ENCODE measurements around the gene DMRT2. TPM values are rescaled to one million over a fixed set of nuclear protein-coding genes. Genes with fewer than 3 reads are reported as not detected.

Gene DMRT2
- total RNA-seq, 1 experiment from 2014 or later, result not detected

- TF ChIP-seq CTCF (conservative IDR thresholded peaks at IDR 0.05), result no peak
- Mint-ChIP-seq H3K9me3 (peaks cover 0 to 12% of the 10 kb centered on the region in 2 experiments; a peak in 1 of 5 replicates), H3K27me3 (ENCODE audit: low read depth) (peaks cover 58% of the 10 kb centered on the region), H3K36me3 (ENCODE audit: insufficient read depth in 1 of 3, low read depth in 3 of 3) (no peaks in the 10 kb centered on the region), H3K27ac (no peak overlapping the region), H3K4me1 (no peaks in the 10 kb centered on the region), H3K4me3 (no peak overlapping the region)
- Histone ChIP-seq H3K4me2 (ENCODE audit: insufficient read depth, insufficient read length, low read length) (no peak overlapping the region), H3K14ac (ENCODE audit: insufficient read depth, low read length) (no peak overlapping the region), H4K8ac (replicated peaks; ENCODE audit: insufficient read length, low read depth, low read length) (no peak overlapping the region), H2AK5ac (ENCODE audit: insufficient read length, low read length) (no peak overlapping the region), H3K18ac (ENCODE audit: insufficient read length, low read depth, low read length) (no peak overlapping the region), H3K56ac (ENCODE audit: insufficient read length, low read depth, low read length) (no peak overlapping the region), H3T11ph (ENCODE audit: low read length) (no peak overlapping the region), H3K27me3 (ENCODE audit: insufficient read depth, low read length) (peaks cover 15% of the 10 kb centered on the region), H3K4me1 (ENCODE audit: insufficient read depth, low read length) (no peaks in the 10 kb centered on the region), H2AFZ (ENCODE audit: low read length) (no peak overlapping the region), H4K91ac (ENCODE audit: insufficient read length, low read depth, low read length) (no peak overlapping the region), H2BK15ac (ENCODE audit: low read depth, low read length) (no peak overlapping the region), H2BK120ac (ENCODE audit: low read depth, low read length, poor library complexity, severe bottlenecking) (no peak overlapping the region), H2BK20ac (ENCODE audit: low read depth, low read length, poor library complexity, severe bottlenecking) (no peak overlapping the region), H2BK12ac (ENCODE audit: insufficient read length, low read depth, low read length) (no peak overlapping the region), H3K9me3 (ENCODE audit: control insufficient read depth, low read depth, low read length) (no peaks in the 10 kb centered on the region), H3K27ac (ENCODE audit: insufficient read length, low read depth, low read length) (no peak overlapping the region), H3K9ac (ENCODE audit: extremely low read depth, insufficient read length, low read length) (no peak overlapping the region), H3K23ac (ENCODE audit: insufficient read length, low read depth, low read length) (no peak overlapping the region), H4K20me1 (ENCODE audit: control insufficient read depth, insufficient read depth, insufficient read length) (no peaks in the 10 kb centered on the region), H4K5ac (ENCODE audit: insufficient read length, low read depth, low read length) (no peak overlapping the region), H3K23me2 (ENCODE audit: insufficient read length, low read depth, low read length, poor library complexity, severe bottlenecking) (no peaks in the 10 kb centered on the region), H2BK5ac (ENCODE audit: insufficient read length, low read length) (no peak overlapping the region), H3K4ac (ENCODE audit: low read depth, low read length) (no peak overlapping the region), H3K79me1 (ENCODE audit: insufficient read depth, low read depth, low read length, poor library complexity, severe bottlenecking) (no peaks in the 10 kb centered on the region), H3K79me2 (ENCODE audit: insufficient read depth, low read length) (no peaks in the 10 kb centered on the region)
- WGBS (ENCODE audit: extremely low coverage, insufficient read length, low lambda C conversion rate), result no CpG with 5 or more reads among the region's 3 CpGs
- DNase-seq, result no peak
These were observed 7.8 kb downstream of the DMRT2 start for GRCh38 chr9:1057910-1058309.
